Ectodermal cell (in vitro differentiated cells): ENCODE results near the gene ARHGAP12.

Source experiments
- H3K27ac ChIP-seq: 2 replicates; pipeline ENCODE4 v1.7.0; 2013; ENCODE audit warnings: mild to moderate bottlenecking, low read depth, low read length; ENCODE audit not compliant: insufficient read depth, poor library complexity, severe bottlenecking
- H3K27me3 ChIP-seq: 2 replicates; pipeline ENCODE4 v1.7.0; 2013; ENCODE audit warnings: mild to moderate bottlenecking, low read length; ENCODE audit not compliant: insufficient read depth, control insufficient read depth, poor library complexity, severe bottlenecking
- H3K36me3 ChIP-seq: one replicate; pipeline ENCODE4 v1.7.0; 2013; ENCODE audit warnings: low read length; ENCODE audit not compliant: control insufficient read depth, insufficient read depth
- H3K4me1 ChIP-seq: one replicate; pipeline ENCODE4 v1.7.0; 2013; ENCODE audit warnings: low read length; ENCODE audit not compliant: control insufficient read depth, insufficient read depth
- H3K4me3 ChIP-seq: 2 replicates; pipeline ENCODE4 v1.7.0; 2013; ENCODE audit warnings: low read depth, low read length, control low read depth; ENCODE audit not compliant: insufficient read depth
- H3K9me3 ChIP-seq: 2 replicates; pipeline ENCODE4 v1.7.0; 2013; ENCODE audit warnings: mild to moderate bottlenecking, low read length, moderate library complexity; ENCODE audit not compliant: control insufficient read depth
- WGBS, 2 experiments: methylation state at CpG; one replicate each; pipeline ENCODE4 v1.1.7; 2013; ENCODE audit warnings: missing lambda C conversion rate in 2 of 2; 5-methylcytosine and 5-hydroxymethylcytosine counted together

ARHGAP12 gene

GRCh38 chr10:31808258-31809218, 120.1 kb downstream of the ARHGAP12 start:
- 96 to 98% methylated on average over 5 to 6 of the region's 6 CpGs for WGBS, 2 experiments
- H3K27ac ChIP-seq: no peak overlapping the region
- no peak overlapping the region for H3K4me3 ChIP-seq
- no peaks in the 10 kb centered on the region for H3K4me1 ChIP-seq
- H3K9me3 ChIP-seq: no peaks in the 10 kb centered on the region
- H3K27me3 ChIP-seq: no peaks in the 10 kb centered on the region
- H3K36me3 ChIP-seq: no peaks in the 10 kb centered on the region

GRCh38 chr10:31804352-31804810, 124.2 kb downstream of the ARHGAP12 start:
- Histone ChIP-seq H3K36me3 (no peaks in the 10 kb centered on the region), H3K27me3 (no peaks in the 10 kb centered on the region), H3K4me1 (no peaks in the 10 kb centered on the region), H3K9me3 (no peaks in the 10 kb centered on the region), H3K27ac (no peak overlapping the region), H3K4me3 (no peak overlapping the region)
- WGBS, 2 experiments: 90 to 93% methylated on average over 4 to 7 of the region's 7 CpGs

GRCh38 chr10:31803606-31804351, 124.9 kb downstream of the ARHGAP12 start:
- no peaks in the 10 kb centered on the region for H3K36me3 ChIP-seq
- no peak overlapping the region for H3K27ac ChIP-seq
- H3K4me1 ChIP-seq: no peaks in the 10 kb centered on the region
- no peaks in the 10 kb centered on the region for H3K9me3 ChIP-seq
- WGBS, 2 experiments: 81% methylated on average over 8 of the region's 8 CpGs
- H3K4me3 ChIP-seq: no peak overlapping the region
- no peaks in the 10 kb centered on the region for H3K27me3 ChIP-seq

- H3K9me3 ChIP-seq: no peaks in the 10 kb centered on the region
- no peaks in the 10 kb centered on the region for H3K4me1 ChIP-seq
- H3K4me3 ChIP-seq: no peak overlapping the region
- WGBS, 2 experiments: 91 to 96% methylated on average over 2 of the region's 2 CpGs
- no peaks in the 10 kb centered on the region for H3K36me3 ChIP-seq
- no peak overlapping the region for H3K27ac ChIP-seq
- no peaks in the 10 kb centered on the region for H3K27me3 ChIP-seq
These were observed 129.4 kb downstream of the ARHGAP12 start for GRCh38 chr10:31799181-31799580.

GRCh38 chr10:31792745-31793144, 135.9 kb downstream of the ARHGAP12 start:
- 100% methylated on average over 1 of the region's 1 CpG; no CpG with 5 or more reads in 1 of the 2 experiments for WGBS, 2 experiments
- Histone ChIP-seq H3K27me3 (no peaks in the 10 kb centered on the region), H3K27ac (no peak overlapping the region), H3K36me3 (no peaks in the 10 kb centered on the region), H3K9me3 (no peaks in the 10 kb centered on the region), H3K4me3 (no peak overlapping the region), H3K4me1 (no peaks in the 10 kb centered on the region)

GRCh38 chr10:31789555-31789954, 139.1 kb downstream of the ARHGAP12 start:
- WGBS, 2 experiments: 100% methylated on average over 1 of the region's 1 CpG; no CpG with 5 or more reads in 1 of the 2 experiments
- H3K4me3 ChIP-seq: no peak overlapping the region
- no peaks in the 10 kb centered on the region for H3K9me3 ChIP-seq
- no peaks in the 10 kb centered on the region for H3K27me3 ChIP-seq
- H3K27ac ChIP-seq: no peak overlapping the region
- no peaks in the 10 kb centered on the region for H3K4me1 ChIP-seq
- no peaks in the 10 kb centered on the region for H3K36me3 ChIP-seq

- 79 to 80% methylated on average over 2 of the region's 2 CpGs for whole genome bisulfite sequencing, 2 experiments
- no peak overlapping the region for H3K27ac ChIP-seq
- no peaks in the 10 kb centered on the region for H3K9me3 ChIP-seq
- no peaks in the 10 kb centered on the region for H3K27me3 ChIP-seq
- H3K36me3 ChIP-seq: no peaks in the 10 kb centered on the region
- H3K4me1 ChIP-seq: no peaks in the 10 kb centered on the region
- no peak overlapping the region for H3K4me3 ChIP-seq
These were observed 145.9 kb downstream of the ARHGAP12 start for GRCh38 chr10:31782701-31783100.

GRCh38 chr10:31780717-31781116, 147.9 kb downstream of the ARHGAP12 start:
- no peaks in the 10 kb centered on the region for H3K4me1 ChIP-seq
- no peak overlapping the region for H3K4me3 ChIP-seq
- no peaks in the 10 kb centered on the region for H3K27me3 ChIP-seq
- no peaks in the 10 kb centered on the region for H3K9me3 ChIP-seq
- H3K27ac ChIP-seq: no peak overlapping the region
- H3K36me3 ChIP-seq: no peaks in the 10 kb centered on the region
- 96 to 100% methylated on average over 1 to 2 of the region's 2 CpGs for WGBS, 2 experiments

- Histone ChIP-seq H3K9me3 (no peaks in the 10 kb centered on the region), H3K4me1 (peaks cover 17% of the 10 kb centered on the region), H3K4me3 (no peak overlapping the region), H3K27me3 (no peaks in the 10 kb centered on the region), H3K36me3 (no peaks in the 10 kb centered on the region), H3K27ac (no peak overlapping the region)
- 90 to 95% methylated on average over 3 of the region's 3 CpGs for WGBS, 2 experiments
These were observed 150.0 kb downstream of the ARHGAP12 start for GRCh38 chr10:31778627-31779026.

- Histone ChIP-seq H3K27ac (no peak overlapping the region), H3K36me3 (no peaks in the 10 kb centered on the region), H3K4me1 (peaks cover 18% of the 10 kb centered on the region), H3K9me3 (no peaks in the 10 kb centered on the region), H3K4me3 (no peak overlapping the region), H3K27me3 (no peaks in the 10 kb centered on the region)
- WGBS, 2 experiments: 95 to 100% methylated on average over 5 of the region's 5 CpGs
These were observed 152.5 kb downstream of the ARHGAP12 start for GRCh38 chr10:31776159-31776558.
